ENCODE measurements around the gene ZNF385C.

DNA sequence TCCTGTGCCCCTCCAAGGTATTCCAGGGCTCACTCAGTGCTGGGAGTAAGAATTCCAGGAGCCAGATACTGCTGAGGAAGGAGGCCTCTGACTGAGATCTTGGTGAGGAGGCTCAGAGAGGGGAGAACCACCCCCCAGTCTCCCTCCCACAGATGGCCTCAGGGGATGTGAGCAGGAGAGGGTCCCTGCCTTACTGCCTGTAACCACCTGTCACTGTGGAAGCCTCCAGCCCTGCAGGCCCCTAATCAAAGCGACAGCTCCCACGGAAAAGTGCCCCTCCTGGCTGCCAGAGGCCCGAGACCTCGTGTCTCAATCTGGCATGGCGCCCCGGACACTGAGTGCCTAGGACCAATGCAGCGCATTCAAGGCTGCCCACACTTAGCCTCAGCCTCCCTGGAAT, 40.2 kb downstream of the ZNF385C start:
- TF ChIP-seq, protein P1, sequence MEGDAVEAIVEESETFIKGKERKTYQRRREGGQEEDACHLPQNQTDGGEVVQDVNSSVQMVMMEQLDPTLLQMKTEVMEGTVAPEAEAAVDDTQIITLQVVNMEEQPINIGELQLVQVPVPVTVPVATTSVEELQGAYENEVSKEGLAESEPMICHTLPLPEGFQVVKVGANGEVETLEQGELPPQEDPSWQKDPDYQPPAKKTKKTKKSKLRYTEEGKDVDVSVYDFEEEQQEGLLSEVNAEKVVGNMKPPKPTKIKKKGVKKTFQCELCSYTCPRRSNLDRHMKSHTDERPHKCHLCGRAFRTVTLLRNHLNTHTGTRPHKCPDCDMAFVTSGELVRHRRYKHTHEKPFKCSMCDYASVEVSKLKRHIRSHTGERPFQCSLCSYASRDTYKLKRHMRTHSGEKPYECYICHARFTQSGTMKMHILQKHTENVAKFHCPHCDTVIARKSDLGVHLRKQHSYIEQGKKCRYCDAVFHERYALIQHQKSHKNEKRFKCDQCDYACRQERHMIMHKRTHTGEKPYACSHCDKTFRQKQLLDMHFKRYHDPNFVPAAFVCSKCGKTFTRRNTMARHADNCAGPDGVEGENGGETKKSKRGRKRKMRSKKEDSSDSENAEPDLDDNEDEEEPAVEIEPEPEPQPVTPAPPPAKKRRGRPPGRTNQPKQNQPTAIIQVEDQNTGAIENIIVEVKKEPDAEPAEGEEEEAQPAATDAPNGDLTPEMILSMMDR (IDR thresholded peaks at IDR 0.05; ENCODE audit: low read length) = no peak
- no peak for TF ChIP-seq EZH2 (optimal IDR thresholded peaks at IDR 0.05; ENCODE audit: low read depth, low read length)
- TF ChIP-seq EZH2phosphoT487 (IDR thresholded peaks at IDR 0.05; ENCODE audit: low read length) = no peak

All from MM.1S (cell line).